Mucosa of rectum (tissue), 2 donors: ENCODE measurements around the gene TOP2B.

Source experiments
- H3K27ac ChIP-seq, 2 donors: one replicate each; pipeline ENCODE4 v1.7.0; 2013; ENCODE audit warnings: inconsistent platforms in 2 of 2, low read depth in 2 of 2, low read length in 2 of 2
- H3K27me3 ChIP-seq, 2 donors: one replicate each; pipeline ENCODE4 v1.7.0; 2013; ENCODE audit warnings: low read length in 2 of 2; ENCODE audit not compliant: control insufficient read depth in 2 of 2, insufficient read depth in 2 of 2
- H3K36me3 ChIP-seq, 2 donors: one replicate each; pipeline ENCODE4 v1.7.0; 2013; ENCODE audit warnings: low read length in 2 of 2; ENCODE audit not compliant: control insufficient read depth in 2 of 2, insufficient read depth in 2 of 2
- H3K4me1 ChIP-seq, 2 donors: one replicate each; pipeline ENCODE4 v1.7.0; 2013; ENCODE audit warnings: low read length in 2 of 2, mild to moderate bottlenecking in 1 of 2; ENCODE audit not compliant: control insufficient read depth in 2 of 2, insufficient read depth in 2 of 2
- H3K4me3 ChIP-seq, 2 donors: one replicate each; pipeline ENCODE4 v1.7.0; 2013; ENCODE audit warnings: low read length in 2 of 2
- H3K9ac ChIP-seq, 2 donors: one replicate each; pipeline ENCODE4 v1.7.0; 2013; ENCODE audit warnings: low read length in 2 of 2, low read depth in 1 of 2, mild to moderate bottlenecking in 1 of 2
- H3K9me3 ChIP-seq, 2 donors: one replicate each; pipeline ENCODE4 v1.7.0; 2013; ENCODE audit warnings: low read length in 2 of 2; ENCODE audit not compliant: control insufficient read depth in 2 of 2
- donor health status: healthy.
- donor health status: Normal muscosa, but diverticular disease.

The TOP2B gene

DNA sequence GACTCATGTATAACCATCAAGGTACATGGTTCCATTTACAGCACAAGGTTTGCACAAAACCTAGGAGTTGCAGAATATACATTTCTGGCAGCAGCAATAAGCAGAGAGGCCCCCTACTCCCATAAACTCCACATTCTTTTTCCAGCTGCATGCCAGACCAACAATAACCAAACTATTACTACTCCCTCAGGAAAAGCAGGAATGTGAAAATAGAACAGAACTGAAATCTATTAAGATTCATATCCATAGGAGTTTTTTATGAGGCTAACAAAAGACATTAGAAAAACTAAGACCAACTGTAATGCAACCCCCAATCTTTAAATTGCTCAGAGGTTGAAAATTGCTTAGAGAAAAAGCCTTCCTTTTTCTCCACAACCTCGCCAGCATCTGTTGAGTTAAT, 27.6 kb upstream of the TOP2B start:
- no peak overlapping the region for H3K4me3 ChIP-seq
- H3K4me1 ChIP-seq: peaks cover 1 to 7% of the 10 kb centered on the region in 2 donors
- H3K36me3 ChIP-seq: no peaks in the 10 kb centered on the region
- H3K9me3 ChIP-seq: no peaks in the 10 kb centered on the region
- H3K27ac ChIP-seq: no peak overlapping the region
- no peak overlapping the region for H3K9ac ChIP-seq
- no peaks in the 10 kb centered on the region for H3K27me3 ChIP-seq

DNA sequence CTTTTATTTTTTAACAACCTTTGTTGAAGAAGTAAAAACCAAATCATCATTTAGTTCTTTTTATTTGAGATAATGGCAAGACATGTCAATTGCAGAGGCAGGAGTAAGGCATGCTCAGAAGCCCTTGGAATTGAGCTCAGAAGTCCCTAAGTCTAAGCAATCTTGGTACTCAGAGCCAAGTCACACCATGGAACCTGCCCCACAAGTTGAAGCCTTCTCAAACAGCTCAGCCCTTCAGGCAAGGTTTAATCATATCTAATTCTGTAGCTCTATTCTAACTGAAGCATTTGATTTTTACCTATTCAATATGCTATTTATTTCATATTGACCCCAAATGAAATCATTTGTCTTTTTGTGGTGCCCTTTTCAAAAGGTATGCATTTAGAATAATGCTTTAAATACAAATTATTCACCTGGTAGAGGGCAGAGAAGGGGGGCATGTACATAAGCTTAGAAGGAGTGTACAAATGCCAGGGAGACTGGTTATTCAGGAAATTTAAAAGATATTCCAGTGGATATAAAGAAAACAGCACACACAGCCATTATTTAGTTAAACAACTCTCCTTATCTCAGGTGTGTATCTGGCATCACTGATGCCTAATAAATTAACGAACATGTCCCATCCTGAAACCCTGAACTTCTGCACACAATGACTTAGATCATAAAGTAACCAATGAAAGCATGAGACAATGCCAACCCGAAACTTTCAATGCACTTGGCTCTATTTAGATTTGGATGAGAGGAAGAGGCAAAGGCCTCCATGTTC, 26.2 kb upstream of the TOP2B start:
- Histone ChIP-seq H3K9ac (no peak overlapping the region), H3K27ac (no peak overlapping the region), H3K9me3 (no peaks in the 10 kb centered on the region), H3K36me3 (no peaks in the 10 kb centered on the region), H3K27me3 (no peaks in the 10 kb centered on the region), H3K4me1 (peaks cover 3 to 11% of the 10 kb centered on the region in 2 donors), H3K4me3 (no peak overlapping the region)

DNA sequence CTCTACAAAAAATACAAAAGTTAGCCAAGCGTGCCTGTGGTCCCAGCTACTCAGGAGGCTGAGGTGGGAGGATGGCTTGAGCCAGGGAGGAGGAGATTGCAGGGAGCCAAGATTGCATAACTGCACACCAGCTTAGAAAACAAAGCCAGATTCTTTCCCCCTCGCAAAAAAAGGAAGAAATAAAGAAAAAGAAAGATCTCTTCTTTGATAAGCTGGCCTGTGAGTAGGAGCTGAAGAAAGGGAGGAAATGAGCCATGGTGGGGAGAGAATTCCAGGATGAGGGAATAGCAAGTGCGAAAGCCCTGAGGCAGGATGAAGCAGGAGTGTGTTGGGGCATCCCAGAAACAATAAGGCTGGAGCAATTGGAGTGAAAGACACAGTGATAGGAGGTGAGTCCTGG, 24.5 kb upstream of the TOP2B start:
- H3K4me3 ChIP-seq: no peak overlapping the region

DNA sequence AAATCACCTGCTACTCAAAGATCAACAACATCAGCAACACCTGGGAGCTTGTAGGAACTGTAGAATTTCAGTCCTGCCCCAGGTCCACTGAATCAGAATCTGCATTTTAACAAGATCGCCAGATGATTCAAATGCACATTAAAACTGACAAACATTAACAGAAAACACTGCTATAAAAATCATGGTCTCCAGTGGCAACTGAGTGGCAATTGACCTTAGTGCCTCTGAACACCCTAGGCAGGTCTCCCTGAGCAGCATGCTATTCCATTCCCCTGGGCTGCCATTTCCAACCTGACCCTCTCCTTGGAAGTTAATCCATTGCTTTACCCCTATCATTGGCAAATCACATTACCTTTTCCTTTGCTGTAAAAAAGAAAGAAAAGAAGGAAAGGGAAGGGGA, 23.0 kb upstream of the TOP2B start:
- Histone ChIP-seq H3K4me3 (no peak overlapping the region), H3K9me3 (no peaks in the 10 kb centered on the region), H3K27me3 (no peaks in the 10 kb centered on the region)

More for the DNA sequence above, 24.5 kb upstream of the TOP2B start:
- no peaks in the 10 kb centered on the region for H3K36me3 ChIP-seq
- H3K27ac ChIP-seq: no peak overlapping the region
- H3K27me3 ChIP-seq: no peaks in the 10 kb centered on the region
- no peak overlapping the region for H3K9ac ChIP-seq
- H3K9me3 ChIP-seq: no peaks in the 10 kb centered on the region
- peaks cover 3 to 11% of the 10 kb centered on the region in 2 donors for H3K4me1 ChIP-seq

DNA sequence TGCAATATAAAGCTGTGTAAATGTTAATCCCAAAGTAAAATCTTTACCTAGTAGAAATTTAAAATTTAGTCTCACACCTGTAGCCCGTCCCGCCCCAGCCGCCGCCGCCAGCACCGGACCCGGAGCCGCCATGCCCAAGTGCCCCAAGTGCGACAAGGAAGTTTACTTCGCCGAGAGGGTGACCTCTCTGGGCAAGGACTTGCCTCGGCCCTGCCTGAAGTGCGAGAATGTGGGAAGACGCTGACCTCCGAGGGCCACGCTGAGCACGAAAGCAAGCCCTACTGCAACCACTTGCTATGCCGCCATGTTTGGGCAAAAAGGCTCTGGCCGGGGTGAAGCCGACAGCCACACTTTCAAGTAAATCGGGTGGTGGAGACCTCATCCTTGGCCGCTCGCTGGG, 22.1 kb upstream of the TOP2B start:
- H3K27ac ChIP-seq: no peak overlapping the region
- peaks cover 3 to 11% of the 10 kb centered on the region in 2 donors for H3K4me1 ChIP-seq

More for the DNA sequence above, 23.0 kb upstream of the TOP2B start:
- Histone ChIP-seq H3K9ac (no peak overlapping the region), H3K4me1 (peaks cover 3 to 11% of the 10 kb centered on the region in 2 donors), H3K27ac (no peak overlapping the region), H3K36me3 (no peaks in the 10 kb centered on the region)

DNA sequence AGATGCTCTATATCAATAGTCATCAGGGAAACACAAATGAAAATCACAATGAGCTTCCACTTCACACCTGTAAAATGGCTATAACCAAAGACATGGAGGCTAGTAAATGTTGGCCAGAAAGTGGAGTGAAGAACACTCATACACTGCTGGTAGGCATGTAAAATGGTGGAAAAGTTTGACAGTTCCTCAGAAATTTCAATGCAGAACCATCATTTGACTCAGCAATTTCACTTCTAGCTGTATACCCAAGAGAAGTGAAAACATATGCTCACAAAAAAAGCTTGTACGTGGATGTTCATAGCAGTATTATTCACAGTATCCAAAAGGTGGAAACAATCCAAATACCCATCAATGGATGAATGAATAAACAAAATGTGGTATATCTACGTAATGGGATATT, 19.2 kb upstream of the TOP2B start:
- no peaks in the 10 kb centered on the region for H3K36me3 ChIP-seq
- no peaks in the 10 kb centered on the region for H3K27me3 ChIP-seq
- H3K9me3 ChIP-seq: no peaks in the 10 kb centered on the region
- H3K4me3 ChIP-seq: no peak overlapping the region
- peaks cover 3 to 11% of the 10 kb centered on the region in 2 donors for H3K4me1 ChIP-seq
- no peak overlapping the region for H3K27ac ChIP-seq
- H3K9ac ChIP-seq: no peak overlapping the region

More for the DNA sequence above, 22.1 kb upstream of the TOP2B start:
- Histone ChIP-seq H3K9ac (no peak overlapping the region), H3K27me3 (no peaks in the 10 kb centered on the region), H3K9me3 (no peaks in the 10 kb centered on the region), H3K4me3 (no peak overlapping the region), H3K36me3 (no peaks in the 10 kb centered on the region)

DNA sequence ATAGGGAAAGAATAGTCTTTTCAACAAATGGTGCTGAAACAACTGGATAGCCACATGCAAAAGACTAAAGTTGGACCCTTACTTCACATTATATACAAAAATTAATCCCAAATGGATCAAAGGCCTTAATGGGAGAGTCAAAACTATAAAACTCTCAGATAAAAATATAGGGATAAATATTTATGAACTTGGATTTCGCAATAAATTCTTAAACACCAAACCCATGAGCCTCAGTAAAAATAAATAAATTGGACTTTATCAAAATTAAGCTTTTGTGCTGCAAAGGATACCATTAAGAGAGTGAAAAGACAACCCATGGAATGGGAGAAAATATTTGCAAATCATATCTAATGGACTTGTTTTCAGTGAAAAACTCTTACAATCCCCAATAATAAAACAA, 18.7 kb upstream of the TOP2B start:
- H3K27ac ChIP-seq: no peak overlapping the region
- H3K27me3 ChIP-seq: no peaks in the 10 kb centered on the region
- H3K9ac ChIP-seq: no peak overlapping the region
- no peaks in the 10 kb centered on the region for H3K9me3 ChIP-seq
- no peaks in the 10 kb centered on the region for H3K36me3 ChIP-seq
- H3K4me1 ChIP-seq: peaks cover 3 to 11% of the 10 kb centered on the region in 2 donors
- no peak overlapping the region for H3K4me3 ChIP-seq

DNA sequence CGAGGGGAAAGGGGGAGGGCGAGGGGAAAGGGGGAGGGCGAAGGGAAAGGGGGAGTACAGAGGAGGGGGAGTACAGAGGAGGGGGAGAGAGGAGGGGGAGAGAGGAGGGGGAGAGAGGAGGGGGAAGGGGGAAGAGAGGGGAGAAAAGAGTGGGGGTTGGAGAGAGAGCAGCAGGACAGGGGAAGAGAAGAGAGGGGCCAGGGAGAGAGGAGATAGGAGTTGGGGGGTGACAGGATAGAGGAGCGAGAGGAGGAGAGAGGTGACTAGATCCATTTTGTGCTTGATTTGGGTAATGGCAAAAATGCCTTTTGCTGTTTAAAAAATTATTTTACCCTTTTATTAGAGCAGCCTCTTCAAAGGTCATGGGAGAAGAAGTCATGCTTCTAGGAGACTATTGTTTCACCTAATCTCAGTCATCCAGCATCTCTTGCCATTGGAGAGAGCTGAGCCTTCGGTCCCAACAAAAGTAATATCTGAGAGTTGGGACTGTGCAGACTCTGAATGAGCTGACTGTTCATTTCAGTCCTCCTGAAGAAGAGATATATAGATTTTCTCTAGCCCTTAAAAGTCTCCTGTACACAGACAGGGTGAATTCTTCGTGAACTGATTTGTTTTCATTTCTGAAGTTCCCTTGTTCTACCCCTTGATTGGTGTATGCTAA, 15.1 kb upstream of the TOP2B start:
- no peak overlapping the region for H3K4me3 ChIP-seq
- H3K36me3 ChIP-seq: no peaks in the 10 kb centered on the region
- no peak overlapping the region for H3K27ac ChIP-seq
- no peaks in the 10 kb centered on the region for H3K4me1 ChIP-seq
- H3K9ac ChIP-seq: no peak overlapping the region
- no peaks in the 10 kb centered on the region for H3K27me3 ChIP-seq
- H3K9me3 ChIP-seq: no peaks in the 10 kb centered on the region

DNA sequence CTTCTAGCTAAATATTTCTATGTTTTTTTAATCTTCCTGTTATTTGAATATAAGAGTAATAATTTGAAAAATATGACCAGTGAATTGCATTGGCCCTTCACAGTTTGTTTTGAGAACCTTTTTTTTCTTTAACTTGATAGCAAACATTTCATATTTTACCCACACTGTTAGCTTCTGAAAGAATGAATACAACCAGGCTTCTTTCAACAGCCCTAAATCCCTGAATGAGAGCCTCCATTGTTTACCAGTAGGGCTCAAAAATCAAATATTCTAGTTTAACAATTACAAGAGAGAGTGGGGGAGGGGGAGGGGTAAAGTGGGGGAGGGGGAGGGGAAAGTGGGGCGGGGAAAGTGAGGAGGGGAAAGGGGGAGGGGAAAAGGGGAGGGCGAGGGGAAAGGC, 14.5 kb upstream of the TOP2B start:
- H3K4me1 ChIP-seq: no peaks in the 10 kb centered on the region
- H3K9ac ChIP-seq: no peak overlapping the region
- no peak overlapping the region for H3K27ac ChIP-seq
- no peaks in the 10 kb centered on the region for H3K27me3 ChIP-seq
- H3K4me3 ChIP-seq: no peak overlapping the region
- H3K36me3 ChIP-seq: no peaks in the 10 kb centered on the region
- H3K9me3 ChIP-seq: no peaks in the 10 kb centered on the region

DNA sequence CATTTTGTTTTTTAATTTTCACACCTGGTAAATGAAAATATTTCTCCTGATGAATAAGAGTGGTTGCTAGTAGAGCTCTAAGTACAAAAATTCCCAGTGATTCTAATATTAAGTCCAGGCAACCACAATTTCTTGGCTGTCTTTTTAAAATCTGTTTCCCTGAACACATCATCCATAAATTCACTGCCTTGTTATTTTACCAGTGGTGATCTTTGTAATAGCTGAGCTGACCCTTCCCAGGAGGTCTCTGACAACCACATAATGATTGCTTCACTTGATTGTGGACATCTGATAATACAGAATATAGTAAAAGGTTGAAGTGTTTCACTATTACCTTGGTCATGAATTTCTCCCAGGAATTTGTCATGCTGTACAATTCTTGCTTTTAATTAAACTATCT, 13.9 kb upstream of the TOP2B start:
- no peaks in the 10 kb centered on the region for H3K27me3 ChIP-seq
- H3K9me3 ChIP-seq: no peaks in the 10 kb centered on the region
- no peaks in the 10 kb centered on the region for H3K4me1 ChIP-seq
- no peak overlapping the region for H3K4me3 ChIP-seq
- H3K36me3 ChIP-seq: no peaks in the 10 kb centered on the region
- H3K27ac ChIP-seq: no peak overlapping the region
- H3K9ac ChIP-seq: no peak overlapping the region
